Progenitor cell of endocrine pancreas (in vitro differentiated cells): ENCODE results near the gene RNF207. TPM values are rescaled to one million over a fixed set of nuclear protein-coding genes. Genes with fewer than 3 reads are reported as not detected.
A peak's percentile ranks its signal among the peaks of the same experiment; 100 is the strongest.

Experiments
- DNase-seq: peaks from one replicate; pipeline ENCODE4 v3.0.0; 2021; ENCODE audit warnings: low spot score; ENCODE audit not compliant: unreplicated experiment
- H3K27ac Mint-ChIP-seq: 2 replicates; pipeline ENCODE4 v1.8.0; 2021; ENCODE audit warnings: mild to moderate bottlenecking, moderate library complexity, mixed read lengths
- H3K27me3 Mint-ChIP-seq: 2 replicates; pipeline ENCODE4 v1.8.0; 2021; ENCODE audit warnings: mixed read lengths
- H3K36me3 Mint-ChIP-seq: 2 replicates; pipeline ENCODE4 v1.8.0; 2022; ENCODE audit warnings: mixed read lengths; ENCODE audit not compliant: insufficient read depth
- H3K4me1 Mint-ChIP-seq: 2 replicates; pipeline ENCODE4 v1.8.0; 2021; ENCODE audit warnings: low read depth, mixed read lengths
- H3K4me3 Mint-ChIP-seq: 2 replicates; pipeline ENCODE4 v1.8.0; 2021; ENCODE audit warnings: low read depth, mild to moderate bottlenecking, moderate library complexity, mixed read lengths
- H3K9me3 Mint-ChIP-seq: 2 replicates; pipeline ENCODE4 v1.8.0; 2021; ENCODE audit warnings: low read depth, mixed read lengths
- long read RNA-seq: library from polyadenylated mRNA; unstranded; transcript quantifications from one replicate; pipeline ENCODE4 v2.0.0, GENCODE V29; 2020
- total RNA-seq: library from RNA; stranded (reverse); gene quantifications from 2 replicates; pipeline ENCODE4 v1.2.1, GENCODE V29; 2021
- TF ChIP-seq, protein P1 (sequence below): fragments of 200-600 bp; sonication (generic); IDR thresholded peaks from one replicate; pipeline ENCODE4 v1.5.0; 2021; ENCODE audit warnings: antibody characterized with exemption, mild to moderate bottlenecking; ENCODE audit not compliant: unreplicated experiment

RNF207 gene, protein sequence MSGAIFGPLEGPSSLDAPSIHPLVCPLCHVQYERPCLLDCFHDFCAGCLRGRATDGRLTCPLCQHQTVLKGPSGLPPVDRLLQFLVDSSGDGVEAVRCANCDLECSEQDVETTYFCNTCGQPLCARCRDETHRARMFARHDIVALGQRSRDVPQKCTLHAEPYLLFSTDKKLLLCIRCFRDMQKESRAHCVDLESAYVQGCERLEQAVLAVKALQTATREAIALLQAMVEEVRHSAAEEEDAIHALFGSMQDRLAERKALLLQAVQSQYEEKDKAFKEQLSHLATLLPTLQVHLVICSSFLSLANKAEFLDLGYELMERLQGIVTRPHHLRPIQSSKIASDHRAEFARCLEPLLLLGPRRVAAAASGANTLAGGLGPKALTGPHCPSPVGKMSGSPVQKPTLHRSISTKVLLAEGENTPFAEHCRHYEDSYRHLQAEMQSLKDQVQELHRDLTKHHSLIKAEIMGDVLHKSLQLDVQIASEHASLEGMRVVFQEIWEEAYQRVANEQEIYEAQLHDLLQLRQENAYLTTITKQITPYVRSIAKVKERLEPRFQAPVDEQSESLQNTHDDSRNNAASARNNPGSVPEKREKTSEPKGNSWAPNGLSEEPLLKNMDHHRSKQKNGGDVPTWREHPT
- total RNA-seq = 50.5 and 55.4 TPM in 2 replicates
- long read RNA-seq, partial matches to known transcripts = 3 of 7 reads
- long read RNA-seq, other reads (novel, unspliced or antisense) = 1 of 7 reads

- Mint-ChIP-seq H3K27me3 (peaks cover 9% of the 10 kb centered on the region), H3K36me3 (peaks cover 1% of the 10 kb centered on the region), H3K4me1 (peaks cover 2% of the 10 kb centered on the region), H3K9me3 (no peaks in the 10 kb centered on the region), H3K27ac (peak within 1 kb of the TSS; percentile 29), H3K4me3 (peak within 1 kb of the TSS; percentile 64)
- DNase-seq = peak; percentile 63
- TF ChIP-seq, protein P1, sequence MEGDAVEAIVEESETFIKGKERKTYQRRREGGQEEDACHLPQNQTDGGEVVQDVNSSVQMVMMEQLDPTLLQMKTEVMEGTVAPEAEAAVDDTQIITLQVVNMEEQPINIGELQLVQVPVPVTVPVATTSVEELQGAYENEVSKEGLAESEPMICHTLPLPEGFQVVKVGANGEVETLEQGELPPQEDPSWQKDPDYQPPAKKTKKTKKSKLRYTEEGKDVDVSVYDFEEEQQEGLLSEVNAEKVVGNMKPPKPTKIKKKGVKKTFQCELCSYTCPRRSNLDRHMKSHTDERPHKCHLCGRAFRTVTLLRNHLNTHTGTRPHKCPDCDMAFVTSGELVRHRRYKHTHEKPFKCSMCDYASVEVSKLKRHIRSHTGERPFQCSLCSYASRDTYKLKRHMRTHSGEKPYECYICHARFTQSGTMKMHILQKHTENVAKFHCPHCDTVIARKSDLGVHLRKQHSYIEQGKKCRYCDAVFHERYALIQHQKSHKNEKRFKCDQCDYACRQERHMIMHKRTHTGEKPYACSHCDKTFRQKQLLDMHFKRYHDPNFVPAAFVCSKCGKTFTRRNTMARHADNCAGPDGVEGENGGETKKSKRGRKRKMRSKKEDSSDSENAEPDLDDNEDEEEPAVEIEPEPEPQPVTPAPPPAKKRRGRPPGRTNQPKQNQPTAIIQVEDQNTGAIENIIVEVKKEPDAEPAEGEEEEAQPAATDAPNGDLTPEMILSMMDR = no peak
Measured at GRCh38 chr1:6205849-6206519, at the start of gene RNF207. Gene RNF207, plus strand, starts transcription at chr1:6206119. Its CDS starts 417 bp downstream, at chr1:6206536.

GRCh38 chr1:6157132-6157527 lies 48.8 kb upstream of the RNF207 start:
- peaks cover 2% of the 10 kb centered on the region for H3K4me1 Mint-ChIP-seq
- no peak overlapping the region for H3K27ac Mint-ChIP-seq
- H3K4me3 Mint-ChIP-seq = no peak overlapping the region
- H3K9me3 Mint-ChIP-seq = no peaks in the 10 kb centered on the region
- DNase-seq = no peak
- TF ChIP-seq, protein P1 = no peak
- H3K36me3 Mint-ChIP-seq = no peaks in the 10 kb centered on the region
- H3K27me3 Mint-ChIP-seq = peaks cover 35% of the 10 kb centered on the region

GRCh38 chr1:6157528-6158174 lies 48.3 kb upstream of the RNF207 start:
- Mint-ChIP-seq H3K36me3 (no peaks in the 10 kb centered on the region), H3K4me1 (peaks cover 2% of the 10 kb centered on the region), H3K4me3 (no peak overlapping the region), H3K9me3 (no peaks in the 10 kb centered on the region), H3K27me3 (peaks cover 30% of the 10 kb centered on the region), H3K27ac (no peak overlapping the region)
- TF ChIP-seq, protein P1 = no peak
- no peak for DNase-seq

DNA sequence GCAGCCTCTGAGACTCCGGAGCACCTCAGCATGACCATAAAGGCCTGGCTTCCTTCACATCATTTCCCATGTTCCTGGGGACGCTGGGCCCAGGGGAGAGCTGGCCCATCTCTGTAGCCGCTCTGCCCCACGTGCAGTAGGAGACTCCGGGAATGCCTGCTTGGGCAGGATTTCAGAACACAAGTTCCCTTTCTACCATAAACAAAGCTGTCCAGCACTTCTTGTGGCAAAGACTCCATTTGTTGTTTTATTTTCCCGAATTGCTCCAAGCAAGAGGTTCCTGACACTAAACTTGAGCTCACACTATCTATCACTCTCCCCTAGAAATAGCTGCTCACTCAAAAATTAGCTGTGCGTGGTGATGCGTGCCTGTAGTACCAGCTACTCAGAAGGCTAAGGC lies 47.7 kb upstream of the RNF207 start:
- DNase-seq = no peak
- Mint-ChIP-seq H3K4me3 (no peak overlapping the region), H3K9me3 (no peaks in the 10 kb centered on the region), H3K4me1 (peaks cover 2% of the 10 kb centered on the region), H3K36me3 (no peaks in the 10 kb centered on the region), H3K27ac (no peak overlapping the region), H3K27me3 (peaks cover 29% of the 10 kb centered on the region)
- TF ChIP-seq, protein P1 = no peak

DNA sequence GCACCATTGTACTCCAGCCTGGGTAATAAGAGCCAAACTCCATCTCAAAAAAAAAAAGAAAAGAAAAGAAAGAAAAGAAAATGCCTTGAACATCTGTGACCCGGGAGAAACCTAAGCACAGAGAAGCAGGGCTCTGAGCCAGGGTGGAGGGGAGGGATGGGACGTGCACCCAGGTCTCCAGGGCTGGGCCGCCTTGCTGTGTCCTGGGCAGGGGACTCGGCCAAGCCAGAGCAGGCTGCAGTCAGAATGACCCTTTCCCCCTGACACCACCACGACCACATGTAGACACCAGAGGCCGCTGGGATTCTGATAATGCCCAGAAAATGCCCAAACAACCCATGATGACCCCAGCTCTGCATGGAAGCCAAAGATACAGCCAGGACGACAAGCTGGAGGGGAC lies 43.6 kb upstream of the RNF207 start:
- Mint-ChIP-seq H3K36me3 (no peaks in the 10 kb centered on the region), H3K27me3 (peaks cover 45% of the 10 kb centered on the region), H3K4me1 (peaks cover 2% of the 10 kb centered on the region), H3K9me3 (no peaks in the 10 kb centered on the region), H3K27ac (no peak overlapping the region), H3K4me3 (no peak overlapping the region)
- DNase-seq = no peak
- TF ChIP-seq, protein P1 = no peak
